GM23338 (cell line): ENCODE results near the gene RPL26. TPM values are rescaled to one million over a fixed set of nuclear protein-coding genes. Genes with fewer than 3 reads are reported as not detected.
A peak's percentile ranks its signal among the peaks of the same experiment; 100 is the strongest.

Experiments used
- ATAC-seq: fragments of 200-7000 bp; cut with Tn5 transposase; 3 replicates; pipeline ENCODE4 v1.9.1; 2020
- DNase-seq: peaks from one replicate; pipeline ENCODE4 v3.0.0-alpha.2; 2015; ENCODE audit warnings: low spot score
- H2AFZ ChIP-seq: fragments of 200-600 bp; sonication (generic); 2 replicates; pipeline ENCODE4 v1.8.0; 2016; ENCODE audit warnings: antibody characterized with exemption, mild to moderate bottlenecking, moderate library complexity
- H3F3A ChIP-seq: fragments of 200-600 bp; sonication (generic); replicated peaks from 2 replicates; pipeline ENCODE4 v1.8.0; 2017; ENCODE audit warnings: antibody characterized with exemption, mixed run types, low read depth
- H3K27ac ChIP-seq: fragments of 200-600 bp; sonication (generic); 2 replicates; pipeline ENCODE4 v1.6.1; 2016; ENCODE audit warnings: low read depth
- H3K27me3 ChIP-seq: fragments of 200-600 bp; sonication (generic); 2 replicates; pipeline ENCODE4 v1.8.0; 2016; ENCODE audit warnings: mild to moderate bottlenecking, mixed run types, moderate library complexity; ENCODE audit not compliant: insufficient read depth
- H3K36me3 ChIP-seq: fragments of 200-600 bp; sonication (generic); 2 replicates; pipeline ENCODE4 v1.8.0; 2016; ENCODE audit warnings: mild to moderate bottlenecking; ENCODE audit not compliant: insufficient read depth
- H3K4me1 ChIP-seq: fragments of 200-600 bp; sonication (generic); 2 replicates; pipeline ENCODE4 v1.8.0; 2016; ENCODE audit warnings: mild to moderate bottlenecking, moderate library complexity; ENCODE audit not compliant: insufficient read depth
- H3K4me2 ChIP-seq: fragments of 200-600 bp; sonication (generic); 2 replicates; pipeline ENCODE4 v1.7.1; 2017; ENCODE audit warnings: mixed run types
- H3K4me3 ChIP-seq: fragments of 200-600 bp; sonication (generic); 2 replicates; pipeline ENCODE4 v1.6.1; 2016; ENCODE audit warnings: mixed run types
- H3K79me2 ChIP-seq: fragments of 200-600 bp; sonication (generic); replicated peaks from 2 replicates; pipeline ENCODE4 v1.8.0; 2017; ENCODE audit warnings: mild to moderate bottlenecking; ENCODE audit not compliant: insufficient read depth
- H3K9me2 ChIP-seq: fragments of 200-600 bp; sonication (generic); 2 replicates; pipeline ENCODE4 v1.8.0; 2017; ENCODE audit not compliant: insufficient read depth
- H4K20me1 ChIP-seq: fragments of 200-600 bp; sonication (generic); replicated peaks from 2 replicates; pipeline ENCODE4 v1.8.0; 2017; ENCODE audit warnings: mild to moderate bottlenecking; ENCODE audit not compliant: insufficient read depth
- H3K27ac Mint-ChIP-seq: 2 replicates; pipeline ENCODE4 v1.8.0; 2020; ENCODE audit warnings: inconsistent platforms, mild to moderate bottlenecking, moderate library complexity, mixed read lengths
- H3K27me3 Mint-ChIP-seq: 3 replicates; pipeline ENCODE4 v1.8.0; 2022; ENCODE audit warnings: low read depth, mild to moderate bottlenecking, moderate library complexity, mixed read lengths, inconsistent platforms; ENCODE audit not compliant: insufficient read depth, poor library complexity
- H3K36me3 Mint-ChIP-seq: 3 replicates; pipeline ENCODE4 v1.8.0; 2021; ENCODE audit warnings: low read depth, mild to moderate bottlenecking, inconsistent platforms, moderate library complexity, mixed read lengths
- H3K4me1 Mint-ChIP-seq: 3 replicates; pipeline ENCODE4 v1.8.0; 2020; ENCODE audit warnings: mild to moderate bottlenecking, inconsistent platforms, mixed read lengths
- H3K4me3 Mint-ChIP-seq: 3 replicates; pipeline ENCODE4 v1.8.0; 2021; ENCODE audit warnings: moderate library complexity, mild to moderate bottlenecking, inconsistent platforms, mixed read lengths
- H3K9me3 Mint-ChIP-seq: 3 replicates; pipeline ENCODE4 v1.8.0; 2020; ENCODE audit warnings: moderate library complexity, mild to moderate bottlenecking, inconsistent platforms, mixed read lengths
- CREB1 ChIP-seq: fragments of 250-450 bp; sonication (Bioruptor Pico); IDR thresholded peaks from 2 replicates; pipeline ENCODE4 v1.5.0; 2020; ENCODE audit warnings: low read depth, mild to moderate bottlenecking, moderate library complexity
- EZH2 ChIP-seq: fragments of 200-600 bp; sonication (generic); IDR thresholded peaks from one replicate; pipeline ENCODE4 v1.8.0; 2017; ENCODE audit warnings: antibody characterized with exemption, mild to moderate bottlenecking, low read depth; ENCODE audit not compliant: unreplicated experiment
- EZH2phosphoT487 ChIP-seq: fragments of 200-600 bp; sonication (generic); IDR thresholded peaks from one replicate; pipeline ENCODE4 v1.8.1; 2018; ENCODE audit warnings: antibody characterized with exemption; ENCODE audit not compliant: unreplicated experiment
- JUNB ChIP-seq: IDR thresholded peaks from one replicate; pipeline ENCODE4 v1.6.1; 2016; ENCODE audit warnings: antibody characterized with exemption; ENCODE audit not compliant: unreplicated experiment
- NANOG ChIP-seq: IDR thresholded peaks from 2 replicates; pipeline ENCODE4 v1.6.1; 2016; ENCODE audit warnings: antibody characterized with exemption, borderline replicate concordance
- POLR2AphosphoS5 ChIP-seq: IDR thresholded peaks from 2 replicates; pipeline ENCODE4 v1.6.1; 2016; ENCODE audit warnings: antibody characterized with exemption, low read depth
- STAT1 ChIP-seq: IDR thresholded peaks from one replicate; pipeline ENCODE4 v1.6.1; 2016; ENCODE audit warnings: antibody characterized with exemption; ENCODE audit not compliant: unreplicated experiment
- ZNF114 ChIP-seq: fragments of 250-450 bp; sonication (Bioruptor Pico); IDR thresholded peaks from 2 replicates; pipeline ENCODE4 v1.5.0; 2020; ENCODE audit warnings: mild to moderate bottlenecking, moderate library complexity
- ZNF331 ChIP-seq: fragments of 250-450 bp; sonication (Bioruptor Pico); IDR thresholded peaks from 2 replicates; pipeline ENCODE4 v1.5.0; 2020; ENCODE audit warnings: low read depth, mild to moderate bottlenecking, moderate library complexity
- polyA plus RNA-seq: library from polyadenylated mRNA; unstranded; fragments of >200 nt; fragmentation: Nextera tagmentation; extraction: Ambion mirVana; gene quantifications from 2 replicates; pipeline ENCODE4 v1.2.1, GENCODE V29; 2016
- total RNA-seq: library from RNA; depleted of rRNA; stranded (reverse); fragments of >200 nt; shearing (Covaris generic); gene quantifications from 2 replicates; pipeline ENCODE4 v1.2.3, GENCODE V29; 2014
- TF ChIP-seq, protein P1 (sequence below): IDR thresholded peaks from one replicate; pipeline ENCODE4 v1.6.1; 2018; ENCODE audit warnings: antibody characterized with exemption; ENCODE audit not compliant: unreplicated experiment
- TF ChIP-seq, protein P2 (sequence below), 2 experiments: fragments of 200-600 bp in 1 of 2; sonication (generic) in 1 of 2; conservative IDR thresholded peaks; 2 replicates each; pipeline versions ENCODE4 v1.5.1 to v1.6.1; 2016 to 2017; ENCODE audit warnings: antibody characterized with exemption in 2 of 2, low read depth in 2 of 2, mild to moderate bottlenecking in 2 of 2, moderate library complexity in 1 of 2
- TF ChIP-seq, protein P3 (sequence below): IDR thresholded peaks from 2 replicates; pipeline ENCODE4 v1.6.1; 2016; ENCODE audit warnings: antibody characterized with exemption
- TF ChIP-seq, protein P4 (sequence below): fragments of 250-450 bp; sonication (Bioruptor Pico); IDR thresholded peaks from 2 replicates; pipeline ENCODE4 v1.5.0; 2020; ENCODE audit warnings: mild to moderate bottlenecking, moderate library complexity

RPL26 gene
- total and polyA plus RNA-seq, 2 experiments from 2014 or later: 2,274 to 3,158 TPM

DNA sequence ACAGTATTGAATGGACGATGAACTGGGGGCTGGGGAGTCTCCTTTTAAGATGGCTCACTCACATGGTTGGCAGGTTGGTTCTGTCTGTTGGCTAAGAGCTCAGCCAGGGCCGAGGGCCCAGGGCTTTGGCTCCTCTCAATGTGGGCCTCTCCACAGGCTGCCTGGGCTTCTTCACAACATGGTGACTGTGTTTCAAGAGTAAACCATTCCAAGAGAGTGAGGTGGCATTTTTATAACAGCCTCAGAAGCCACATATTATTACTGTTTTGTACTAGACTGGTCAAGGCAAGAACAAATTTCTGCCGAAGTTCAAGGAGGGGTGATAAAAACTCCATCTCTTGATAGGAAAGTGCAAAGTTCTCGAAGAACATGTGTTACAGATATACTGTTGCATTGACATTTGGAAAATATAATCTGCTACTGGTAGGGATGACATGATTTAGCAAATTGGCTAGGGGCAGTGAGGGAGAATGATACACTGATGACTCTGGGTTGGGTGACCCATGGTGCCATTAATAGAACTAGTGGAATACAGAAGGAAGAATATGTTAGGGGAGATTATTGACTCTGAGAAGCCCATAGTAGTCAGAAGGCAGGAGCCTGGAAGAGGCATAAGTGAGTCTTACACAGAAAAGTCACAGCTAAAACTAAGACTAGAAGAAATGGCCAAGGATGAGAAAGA lies 20.2 kb downstream of the RPL26 start:
- Histone ChIP-seq H3K4me3 (no peak overlapping the region), H3K9me2 (peaks cover 5% of the 10 kb centered on the region; the same call in 1 of the 2 replicates), H2AFZ (no peak overlapping the region), H3K36me3 (no peaks in the 10 kb centered on the region), H3K79me2 (no peaks in the 10 kb centered on the region), H3K27ac (no peak overlapping the region), H3K27me3 (no peaks in the 10 kb centered on the region), H3K4me1 (peaks cover 24% of the 10 kb centered on the region), H3F3A (no peaks in the 10 kb centered on the region; the same call in 1 of the 2 replicates), H3K4me2 (no peak overlapping the region), H4K20me1 (no peaks in the 10 kb centered on the region)
- DNase-seq (no peak), ATAC-seq (no peak)
- H3K36me3 Mint-ChIP-seq: no peaks in the 10 kb centered on the region; the same call in 2 of the 3 replicates
- H3K9me3 Mint-ChIP-seq: no peaks in the 10 kb centered on the region
- no peak for TF ChIP-seq JUNB
- TF ChIP-seq, protein P1, sequence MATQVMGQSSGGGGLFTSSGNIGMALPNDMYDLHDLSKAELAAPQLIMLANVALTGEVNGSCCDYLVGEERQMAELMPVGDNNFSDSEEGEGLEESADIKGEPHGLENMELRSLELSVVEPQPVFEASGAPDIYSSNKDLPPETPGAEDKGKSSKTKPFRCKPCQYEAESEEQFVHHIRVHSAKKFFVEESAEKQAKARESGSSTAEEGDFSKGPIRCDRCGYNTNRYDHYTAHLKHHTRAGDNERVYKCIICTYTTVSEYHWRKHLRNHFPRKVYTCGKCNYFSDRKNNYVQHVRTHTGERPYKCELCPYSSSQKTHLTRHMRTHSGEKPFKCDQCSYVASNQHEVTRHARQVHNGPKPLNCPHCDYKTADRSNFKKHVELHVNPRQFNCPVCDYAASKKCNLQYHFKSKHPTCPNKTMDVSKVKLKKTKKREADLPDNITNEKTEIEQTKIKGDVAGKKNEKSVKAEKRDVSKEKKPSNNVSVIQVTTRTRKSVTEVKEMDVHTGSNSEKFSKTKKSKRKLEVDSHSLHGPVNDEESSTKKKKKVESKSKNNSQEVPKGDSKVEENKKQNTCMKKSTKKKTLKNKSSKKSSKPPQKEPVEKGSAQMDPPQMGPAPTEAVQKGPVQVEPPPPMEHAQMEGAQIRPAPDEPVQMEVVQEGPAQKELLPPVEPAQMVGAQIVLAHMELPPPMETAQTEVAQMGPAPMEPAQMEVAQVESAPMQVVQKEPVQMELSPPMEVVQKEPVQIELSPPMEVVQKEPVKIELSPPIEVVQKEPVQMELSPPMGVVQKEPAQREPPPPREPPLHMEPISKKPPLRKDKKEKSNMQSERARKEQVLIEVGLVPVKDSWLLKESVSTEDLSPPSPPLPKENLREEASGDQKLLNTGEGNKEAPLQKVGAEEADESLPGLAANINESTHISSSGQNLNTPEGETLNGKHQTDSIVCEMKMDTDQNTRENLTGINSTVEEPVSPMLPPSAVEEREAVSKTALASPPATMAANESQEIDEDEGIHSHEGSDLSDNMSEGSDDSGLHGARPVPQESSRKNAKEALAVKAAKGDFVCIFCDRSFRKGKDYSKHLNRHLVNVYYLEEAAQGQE: no peak
- TF ChIP-seq EZH2phosphoT487: no peak
- TF ChIP-seq, protein P2, sequence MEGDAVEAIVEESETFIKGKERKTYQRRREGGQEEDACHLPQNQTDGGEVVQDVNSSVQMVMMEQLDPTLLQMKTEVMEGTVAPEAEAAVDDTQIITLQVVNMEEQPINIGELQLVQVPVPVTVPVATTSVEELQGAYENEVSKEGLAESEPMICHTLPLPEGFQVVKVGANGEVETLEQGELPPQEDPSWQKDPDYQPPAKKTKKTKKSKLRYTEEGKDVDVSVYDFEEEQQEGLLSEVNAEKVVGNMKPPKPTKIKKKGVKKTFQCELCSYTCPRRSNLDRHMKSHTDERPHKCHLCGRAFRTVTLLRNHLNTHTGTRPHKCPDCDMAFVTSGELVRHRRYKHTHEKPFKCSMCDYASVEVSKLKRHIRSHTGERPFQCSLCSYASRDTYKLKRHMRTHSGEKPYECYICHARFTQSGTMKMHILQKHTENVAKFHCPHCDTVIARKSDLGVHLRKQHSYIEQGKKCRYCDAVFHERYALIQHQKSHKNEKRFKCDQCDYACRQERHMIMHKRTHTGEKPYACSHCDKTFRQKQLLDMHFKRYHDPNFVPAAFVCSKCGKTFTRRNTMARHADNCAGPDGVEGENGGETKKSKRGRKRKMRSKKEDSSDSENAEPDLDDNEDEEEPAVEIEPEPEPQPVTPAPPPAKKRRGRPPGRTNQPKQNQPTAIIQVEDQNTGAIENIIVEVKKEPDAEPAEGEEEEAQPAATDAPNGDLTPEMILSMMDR (conservative IDR thresholded peaks at IDR 0.05; ENCODE audit: low read depth in 2 of 2): no peak
- TF ChIP-seq, protein P3, sequence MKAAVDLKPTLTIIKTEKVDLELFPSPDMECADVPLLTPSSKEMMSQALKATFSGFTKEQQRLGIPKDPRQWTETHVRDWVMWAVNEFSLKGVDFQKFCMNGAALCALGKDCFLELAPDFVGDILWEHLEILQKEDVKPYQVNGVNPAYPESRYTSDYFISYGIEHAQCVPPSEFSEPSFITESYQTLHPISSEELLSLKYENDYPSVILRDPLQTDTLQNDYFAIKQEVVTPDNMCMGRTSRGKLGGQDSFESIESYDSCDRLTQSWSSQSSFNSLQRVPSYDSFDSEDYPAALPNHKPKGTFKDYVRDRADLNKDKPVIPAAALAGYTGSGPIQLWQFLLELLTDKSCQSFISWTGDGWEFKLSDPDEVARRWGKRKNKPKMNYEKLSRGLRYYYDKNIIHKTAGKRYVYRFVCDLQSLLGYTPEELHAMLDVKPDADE: no peak
- TF ChIP-seq STAT1: no peak
- no peak for TF ChIP-seq EZH2
- TF ChIP-seq, protein P4, sequence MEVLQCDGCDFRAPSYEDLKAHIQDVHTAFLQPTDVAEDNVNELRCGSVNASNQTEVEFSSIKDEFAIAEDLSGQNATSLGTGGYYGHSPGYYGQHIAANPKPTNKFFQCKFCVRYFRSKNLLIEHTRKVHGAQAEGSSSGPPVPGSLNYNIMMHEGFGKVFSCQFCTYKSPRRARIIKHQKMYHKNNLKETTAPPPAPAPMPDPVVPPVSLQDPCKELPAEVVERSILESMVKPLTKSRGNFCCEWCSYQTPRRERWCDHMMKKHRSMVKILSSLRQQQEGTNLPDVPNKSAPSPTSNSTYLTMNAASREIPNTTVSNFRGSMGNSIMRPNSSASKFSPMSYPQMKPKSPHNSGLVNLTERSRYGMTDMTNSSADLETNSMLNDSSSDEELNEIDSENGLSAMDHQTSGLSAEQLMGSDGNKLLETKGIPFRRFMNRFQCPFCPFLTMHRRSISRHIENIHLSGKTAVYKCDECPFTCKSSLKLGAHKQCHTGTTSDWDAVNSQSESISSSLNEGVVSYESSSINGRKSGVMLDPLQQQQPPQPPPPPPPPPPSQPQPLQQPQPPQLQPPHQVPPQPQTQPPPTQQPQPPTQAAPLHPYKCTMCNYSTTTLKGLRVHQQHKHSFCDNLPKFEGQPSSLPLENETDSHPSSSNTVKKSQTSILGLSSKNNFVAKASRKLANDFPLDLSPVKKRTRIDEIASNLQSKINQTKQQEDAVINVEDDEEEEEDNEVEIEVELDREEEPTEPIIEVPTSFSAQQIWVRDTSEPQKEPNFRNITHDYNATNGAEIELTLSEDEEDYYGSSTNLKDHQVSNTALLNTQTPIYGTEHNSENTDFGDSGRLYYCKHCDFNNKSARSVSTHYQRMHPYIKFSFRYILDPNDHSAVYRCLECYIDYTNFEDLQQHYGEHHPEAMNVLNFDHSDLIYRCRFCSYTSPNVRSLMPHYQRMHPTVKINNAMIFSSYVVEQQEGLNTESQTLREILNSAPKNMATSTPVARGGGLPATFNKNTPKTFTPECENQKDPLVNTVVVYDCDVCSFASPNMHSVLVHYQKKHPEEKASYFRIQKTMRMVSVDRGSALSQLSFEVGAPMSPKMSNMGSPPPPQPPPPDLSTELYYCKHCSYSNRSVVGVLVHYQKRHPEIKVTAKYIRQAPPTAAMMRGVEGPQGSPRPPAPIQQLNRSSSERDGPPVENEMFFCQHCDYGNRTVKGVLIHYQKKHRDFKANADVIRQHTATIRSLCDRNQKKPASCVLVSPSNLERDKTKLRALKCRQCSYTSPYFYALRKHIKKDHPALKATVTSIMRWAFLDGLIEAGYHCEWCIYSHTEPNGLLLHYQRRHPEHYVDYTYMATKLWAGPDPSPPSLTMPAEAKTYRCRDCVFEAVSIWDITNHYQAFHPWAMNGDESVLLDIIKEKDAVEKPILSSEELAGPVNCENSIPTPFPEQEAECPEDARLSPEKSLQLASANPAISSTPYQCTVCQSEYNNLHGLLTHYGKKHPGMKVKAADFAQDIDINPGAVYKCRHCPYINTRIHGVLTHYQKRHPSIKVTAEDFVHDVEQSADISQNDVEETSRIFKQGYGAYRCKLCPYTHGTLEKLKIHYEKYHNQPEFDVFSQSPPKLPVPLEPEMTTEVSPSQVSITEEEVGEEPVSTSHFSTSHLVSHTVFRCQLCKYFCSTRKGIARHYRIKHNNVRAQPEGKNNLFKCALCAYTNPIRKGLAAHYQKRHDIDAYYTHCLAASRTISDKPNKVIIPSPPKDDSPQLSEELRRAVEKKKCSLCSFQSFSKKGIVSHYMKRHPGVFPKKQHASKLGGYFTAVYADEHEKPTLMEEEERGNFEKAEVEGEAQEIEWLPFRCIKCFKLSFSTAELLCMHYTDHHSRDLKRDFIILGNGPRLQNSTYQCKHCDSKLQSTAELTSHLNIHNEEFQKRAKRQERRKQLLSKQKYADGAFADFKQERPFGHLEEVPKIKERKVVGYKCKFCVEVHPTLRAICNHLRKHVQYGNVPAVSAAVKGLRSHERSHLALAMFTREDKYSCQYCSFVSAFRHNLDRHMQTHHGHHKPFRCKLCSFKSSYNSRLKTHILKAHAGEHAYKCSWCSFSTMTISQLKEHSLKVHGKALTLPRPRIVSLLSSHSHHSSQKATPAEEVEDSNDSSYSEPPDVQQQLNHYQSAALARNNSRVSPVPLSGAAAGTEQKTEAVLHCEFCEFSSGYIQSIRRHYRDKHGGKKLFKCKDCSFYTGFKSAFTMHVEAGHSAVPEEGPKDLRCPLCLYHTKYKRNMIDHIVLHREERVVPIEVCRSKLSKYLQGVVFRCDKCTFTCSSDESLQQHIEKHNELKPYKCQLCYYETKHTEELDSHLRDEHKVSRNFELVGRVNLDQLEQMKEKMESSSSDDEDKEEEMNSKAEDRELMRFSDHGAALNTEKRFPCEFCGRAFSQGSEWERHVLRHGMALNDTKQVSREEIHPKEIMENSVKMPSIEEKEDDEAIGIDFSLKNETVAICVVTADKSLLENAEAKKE (CRISPR knock-in tag): no peak
- TF ChIP-seq ZNF114 (CRISPR knock-in tag): no peak
- TF ChIP-seq CREB1 (CRISPR knock-in tag): no peak
- TF ChIP-seq NANOG: no peak
- TF ChIP-seq POLR2AphosphoS5: no peak
- TF ChIP-seq ZNF331 (CRISPR knock-in tag): no peak
- H3K4me3 Mint-ChIP-seq: no peak overlapping the region
- H3K27me3 Mint-ChIP-seq: peaks cover 9% of the 10 kb centered on the region
- H3K4me1 Mint-ChIP-seq: peaks cover 20% of the 10 kb centered on the region
- peak overlapping the region; percentile 2; the same call in 1 of the 2 replicates for H3K27ac Mint-ChIP-seq
